Natural killer cell treated with Interleukin-12 subunit alpha and Interleukin-12 subunit beta and Interleukin-15 and Interleukin-18, amount 100 ng/mL, for 72 hours (primary cell): ENCODE measurements around the gene DOLPP1. TPM values are rescaled to one million over a fixed set of nuclear protein-coding genes. Genes with fewer than 3 reads are reported as not detected.
"Not testable (repeated sequence)": the region's sequence is repeated elsewhere in the genome, so short reads cannot be mapped to it uniquely, and the experiment has no call there.

Source experiments
- ATAC-seq, 2 donors: fragments of 150-1000 bp; cut with Tn5 transposase in 1 of 2; sonication (Bioruptor Pico), chemical (Tn5 transposase) in 1 of 2; 2 replicates each; pipeline ENCODE4 v1.10.0; 2021
- DNase-seq: peaks from one replicate; pipeline ENCODE4 v3.0.0; 2022; ENCODE audit warnings: low spot score
- H3K27ac Mint-ChIP-seq, 2 donors: 1 replicate in 1 of 2; 2 replicates in 1 of 2; pipeline ENCODE4 v1.8.0; 2022; ENCODE audit warnings: mixed read lengths in 2 of 2, mild to moderate bottlenecking in 1 of 2, moderate library complexity in 1 of 2
- H3K27me3 Mint-ChIP-seq, 2 donors: 1 replicate in 1 of 2; 2 replicates in 1 of 2; pipeline ENCODE4 v1.8.0; 2022; ENCODE audit warnings: mixed read lengths in 2 of 2
- H3K36me3 Mint-ChIP-seq: one replicate; pipeline ENCODE4 v1.8.0; 2022; ENCODE audit warnings: mixed read lengths
- H3K4me1 Mint-ChIP-seq, 2 donors: 1 replicate in 1 of 2; 2 replicates in 1 of 2; pipeline ENCODE4 v1.8.0; 2022; ENCODE audit warnings: low read depth in 2 of 2, mixed read lengths in 2 of 2, mild to moderate bottlenecking in 1 of 2
- H3K4me3 Mint-ChIP-seq: one replicate; pipeline ENCODE4 v1.8.0; 2022; ENCODE audit warnings: mixed read lengths
- H3K9me3 Mint-ChIP-seq: 2 replicates; pipeline ENCODE4 v1.8.0; 2022; ENCODE audit warnings: mixed read lengths
- total RNA-seq, 2 donors: library from RNA; stranded (reverse); gene quantifications; one replicate each; pipeline ENCODE4 v1.2.3, GENCODE V29; 2022

DOLPP1 gene, protein sequence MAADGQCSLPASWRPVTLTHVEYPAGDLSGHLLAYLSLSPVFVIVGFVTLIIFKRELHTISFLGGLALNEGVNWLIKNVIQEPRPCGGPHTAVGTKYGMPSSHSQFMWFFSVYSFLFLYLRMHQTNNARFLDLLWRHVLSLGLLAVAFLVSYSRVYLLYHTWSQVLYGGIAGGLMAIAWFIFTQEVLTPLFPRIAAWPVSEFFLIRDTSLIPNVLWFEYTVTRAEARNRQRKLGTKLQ
- 10 to 100 TPM; 18.6 to 24.1 TPM for total RNA-seq

DNA sequence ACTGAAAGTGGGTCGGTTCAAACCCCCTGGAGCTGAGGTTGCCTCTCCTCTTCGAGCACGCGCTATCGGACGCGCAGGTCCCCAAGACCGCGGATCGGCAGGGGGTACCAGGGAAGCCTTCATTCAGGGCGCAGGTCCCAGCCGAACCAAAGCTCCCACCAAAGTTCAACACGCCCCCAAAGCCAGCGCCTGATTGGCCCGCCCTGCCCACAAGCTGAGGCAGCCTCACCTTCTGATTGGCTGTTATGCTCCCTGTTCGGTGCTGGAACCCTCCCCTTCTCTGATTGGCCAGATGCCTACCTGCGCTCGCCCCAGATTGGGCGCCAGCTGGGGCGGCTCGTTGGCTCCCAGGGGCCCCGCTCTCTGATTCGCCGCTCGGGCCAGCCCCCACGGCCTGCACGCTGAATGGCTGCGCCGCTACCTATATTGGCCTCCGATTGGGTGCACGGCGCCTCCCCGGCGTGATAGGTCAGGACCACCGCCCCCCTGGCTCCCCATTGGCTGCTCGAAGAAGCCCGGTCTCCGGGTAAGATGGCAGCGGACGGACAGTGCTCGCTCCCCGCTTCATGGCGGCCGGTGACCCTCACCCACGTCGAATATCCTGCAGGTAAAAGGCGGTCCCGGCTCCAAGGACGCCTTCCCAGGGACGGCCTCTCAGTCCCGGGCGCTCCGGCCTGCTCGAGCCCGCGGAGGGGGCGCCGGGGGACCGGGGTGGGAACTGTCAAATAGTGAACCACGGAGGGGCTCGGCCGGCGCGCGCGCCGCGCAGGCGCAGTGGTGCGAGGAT, at the start of gene DOLPP1:
Gene DOLPP1, plus strand, starts transcription at position 511 of the 787 bp plus-strand sequence. Its CDS starts 21 bp downstream, at position 532.
- H3K27me3 Mint-ChIP-seq = no peaks in the 10 kb centered on the region
- H3K4me3 Mint-ChIP-seq = peak within 1 kb of the TSS; percentile 95
- peaks cover 17 to 25% of the 10 kb centered on the region in 2 donors for H3K4me1 Mint-ChIP-seq
- H3K9me3 Mint-ChIP-seq = no peaks in the 10 kb centered on the region
- H3K27ac Mint-ChIP-seq = peak within 1 kb of the TSS; percentile 66 to 87
- DNase-seq = peak; percentile 100
- no peaks in the 10 kb centered on the region for H3K36me3 Mint-ChIP-seq
- peak; percentile 98 for ATAC-seq

- Mint-ChIP-seq H3K36me3 (no peaks in the 10 kb centered on the region), H3K9me3 (no peaks in the 10 kb centered on the region), H3K4me3 (no peak overlapping the region), H3K27me3 (no peaks in the 10 kb centered on the region), H3K27ac (no peak overlapping the region), H3K4me1 (peaks cover 11 to 13% of the 10 kb centered on the region in 2 donors)
- DNase-seq (no peak), ATAC-seq (no peak)
Observed at GRCh38 chr9:129031514-129031913, 49.4 kb upstream of the DOLPP1 start.

GRCh38 chr9:129032541-129033159, 48.3 kb upstream of the DOLPP1 start:
- ATAC-seq (no peak), DNase-seq (no peak)
- no peak overlapping the region for H3K4me3 Mint-ChIP-seq
- no peaks in the 10 kb centered on the region for H3K36me3 Mint-ChIP-seq
- no peaks in the 10 kb centered on the region for H3K9me3 Mint-ChIP-seq
- H3K27ac Mint-ChIP-seq = no peak overlapping the region
- peaks cover 12 to 17% of the 10 kb centered on the region in 2 donors for H3K4me1 Mint-ChIP-seq
- H3K27me3 Mint-ChIP-seq = no peaks in the 10 kb centered on the region

DNA sequence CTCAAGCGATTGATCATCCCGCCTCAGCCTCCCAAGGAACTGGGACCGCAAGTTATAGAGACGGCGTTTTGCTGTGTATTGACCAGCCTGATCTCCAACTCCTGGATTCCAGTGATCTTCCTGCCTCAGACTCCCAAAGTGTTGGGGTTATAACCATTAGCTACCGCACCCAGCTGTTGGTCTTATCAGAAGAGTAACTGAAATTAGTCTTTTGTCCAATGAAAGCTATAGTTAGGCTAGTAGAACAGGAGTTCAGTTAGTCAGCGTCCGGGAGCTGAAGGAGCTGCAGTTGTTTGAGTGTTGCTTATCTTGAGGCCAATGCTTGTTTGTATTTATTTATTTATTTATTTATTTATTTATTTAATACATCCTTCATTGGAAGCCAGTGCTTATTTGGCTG, 47.7 kb upstream of the DOLPP1 start:
- ATAC-seq (no peak), DNase-seq (no peak)
- Mint-ChIP-seq H3K9me3 (no peaks in the 10 kb centered on the region), H3K36me3 (no peaks in the 10 kb centered on the region), H3K27me3 (no peaks in the 10 kb centered on the region), H3K4me1 (peaks cover 17% of the 10 kb centered on the region in 2 donors), H3K27ac (no peak overlapping the region), H3K4me3 (no peak overlapping the region)

DNA sequence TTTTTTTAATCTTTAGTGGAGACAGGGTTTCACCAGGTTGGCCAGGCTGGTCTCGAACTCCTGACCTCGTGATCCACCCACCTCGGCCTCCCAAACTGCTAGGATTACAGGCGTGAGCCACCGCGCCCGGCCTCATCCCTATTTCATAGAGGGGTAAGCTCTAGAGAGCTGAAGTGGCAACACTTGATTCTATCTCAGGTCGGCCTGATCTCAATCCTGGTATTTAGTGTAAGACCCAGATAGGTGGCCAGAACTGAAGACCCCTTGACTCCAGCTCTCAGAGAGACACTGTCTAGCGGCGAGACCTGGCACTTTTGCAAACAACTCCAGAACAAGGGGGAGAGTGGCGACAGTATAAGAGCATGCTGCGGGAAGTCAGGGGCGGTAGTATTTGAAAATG, 45.1 kb upstream of the DOLPP1 start:
- not testable (repeated sequence) for H3K27me3 Mint-ChIP-seq, H3K36me3 Mint-ChIP-seq, H3K9me3 Mint-ChIP-seq, DNase-seq, ATAC-seq
- H3K27ac Mint-ChIP-seq = peak overlapping the region; percentile 74 to 83
- H3K4me3 Mint-ChIP-seq = peak overlapping the region; percentile 95
- H3K4me1 Mint-ChIP-seq = peaks cover 17 to 25% of the 10 kb centered on the region in 2 donors

GRCh38 chr9:129036241-129036922, 44.5 kb upstream of the DOLPP1 start, which contains the start of gene MIGA2:
TSS of gene MIGA2 (plus strand) at chr9:129036626. CDS start at chr9:129040595, 3,969 bp downstream.
- H3K9me3 Mint-ChIP-seq = no peaks in the 10 kb centered on the region
- peak within 1 kb of the TSS; percentile 95 for H3K4me3 Mint-ChIP-seq
- DNase-seq (peak; percentile 98), ATAC-seq (peak; percentile 100)
- no peaks in the 10 kb centered on the region for H3K36me3 Mint-ChIP-seq
- H3K27me3 Mint-ChIP-seq = no peaks in the 10 kb centered on the region
- peaks cover 17 to 25% of the 10 kb centered on the region in 2 donors for H3K4me1 Mint-ChIP-seq
- peak within 1 kb of the TSS; percentile 74 to 83 for H3K27ac Mint-ChIP-seq

GRCh38 chr9:129036923-129037766, 43.8 kb upstream of the DOLPP1 start:
- DNase-seq = no peak
- Mint-ChIP-seq H3K4me3 (peak overlapping the region; percentile 95), H3K4me1 (peaks cover 17 to 25% of the 10 kb centered on the region in 2 donors), H3K27ac (peak overlapping the region; percentile 74 to 83), H3K27me3 (no peaks in the 10 kb centered on the region), H3K9me3 (no peaks in the 10 kb centered on the region), H3K36me3 (no peaks in the 10 kb centered on the region)
- no peak for ATAC-seq

DNA sequence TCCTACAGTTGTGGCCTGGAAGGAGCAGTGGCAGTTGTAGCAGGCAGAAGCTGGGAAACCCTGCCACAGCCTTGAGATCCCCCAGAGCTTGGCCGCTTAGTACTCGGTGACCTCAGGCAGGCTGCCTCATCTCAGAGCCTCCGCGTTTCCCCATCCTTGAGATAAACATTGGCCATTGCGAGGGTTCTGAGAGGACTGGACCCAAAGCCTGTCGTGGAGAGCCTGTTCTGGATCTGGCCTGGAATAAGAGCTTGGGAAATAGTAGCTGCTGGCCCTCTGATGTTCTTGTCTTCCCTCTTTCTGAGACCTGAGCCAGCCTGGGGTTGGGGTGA, 43.2 kb upstream of the DOLPP1 start:
- Mint-ChIP-seq H3K36me3 (no peaks in the 10 kb centered on the region), H3K4me3 (peak overlapping the region; percentile 95), H3K27me3 (no peaks in the 10 kb centered on the region), H3K9me3 (no peaks in the 10 kb centered on the region), H3K4me1 (peaks cover 17 to 25% of the 10 kb centered on the region in 2 donors), H3K27ac (peak overlapping the region in 1 of 2 donors; percentile 83)
- no peak for DNase-seq
- no peak for ATAC-seq

DNA sequence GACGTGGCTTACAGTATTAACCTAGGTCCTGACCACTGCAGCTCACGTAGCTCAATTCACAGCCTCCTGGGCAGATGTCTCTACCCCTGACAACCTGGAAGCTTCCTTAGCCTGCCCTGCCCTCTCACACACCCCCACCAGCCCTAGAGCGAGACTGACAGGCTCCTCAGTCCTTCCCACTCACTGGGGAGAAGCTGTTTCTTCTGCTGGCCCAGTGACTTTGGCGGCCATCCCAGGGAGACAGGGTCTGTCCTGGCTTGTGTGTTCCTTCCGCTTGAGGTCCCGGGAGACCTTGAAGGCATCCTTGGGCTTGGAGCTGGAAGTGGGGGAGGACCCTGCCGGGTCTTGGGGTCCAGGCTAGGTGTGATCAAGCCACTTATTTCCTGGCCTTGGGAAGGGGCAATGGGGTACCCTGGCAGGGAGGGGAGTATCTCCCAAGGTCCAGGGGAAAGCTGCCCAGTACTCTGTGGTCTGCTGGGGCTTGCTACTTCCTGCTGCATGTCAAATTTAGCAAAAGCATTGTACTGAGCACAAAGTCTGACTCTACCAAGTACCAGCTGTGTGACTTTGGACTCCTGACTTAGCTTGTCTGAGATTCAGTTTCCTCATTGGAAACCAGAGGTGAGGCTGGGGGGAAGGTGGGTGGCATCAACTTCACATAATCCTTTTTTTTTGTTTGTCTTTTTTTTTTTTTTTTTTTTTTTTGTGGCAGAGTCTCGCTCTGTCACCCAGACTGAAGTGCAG, 42.6 kb upstream of the DOLPP1 start:
- peak overlapping the region; percentile 95 for H3K4me3 Mint-ChIP-seq
- ATAC-seq (no peak), DNase-seq (no peak)
- H3K27ac Mint-ChIP-seq = no peak overlapping the region
- no peaks in the 10 kb centered on the region for H3K36me3 Mint-ChIP-seq
- H3K9me3 Mint-ChIP-seq = no peaks in the 10 kb centered on the region
- H3K27me3 Mint-ChIP-seq = no peaks in the 10 kb centered on the region
- peaks cover 17 to 25% of the 10 kb centered on the region in 2 donors for H3K4me1 Mint-ChIP-seq

DNA sequence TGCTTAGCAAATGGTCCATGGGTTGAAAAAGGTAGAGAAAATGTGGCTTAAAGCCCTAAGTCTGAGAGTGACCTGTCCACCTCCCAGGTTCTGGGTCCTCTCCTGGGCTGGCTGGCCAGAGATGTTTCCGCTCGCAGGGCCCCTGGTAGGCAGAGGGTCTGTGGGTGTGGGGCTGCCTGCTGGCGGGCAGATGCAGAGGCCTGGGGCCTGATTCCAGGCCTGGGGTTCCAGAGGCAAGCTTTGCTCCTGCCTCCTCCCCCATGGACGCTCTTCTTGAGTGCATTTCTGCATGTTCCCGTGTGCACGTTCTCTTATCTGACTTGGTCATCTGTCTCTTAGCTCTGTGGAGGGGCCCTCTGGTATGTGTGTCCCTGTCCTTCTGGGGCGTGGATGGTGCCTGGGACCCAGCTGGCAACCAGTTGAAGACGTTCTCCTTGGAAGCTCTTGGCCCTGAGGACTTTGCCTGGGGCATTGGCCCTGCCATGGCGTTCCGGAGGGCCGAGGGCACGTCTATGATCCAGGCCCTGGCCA, 40.7 kb upstream of the DOLPP1 start:
- Mint-ChIP-seq H3K27me3 (no peaks in the 10 kb centered on the region), H3K27ac (no peak overlapping the region), H3K4me1 (peaks cover 17 to 25% of the 10 kb centered on the region in 2 donors), H3K4me3 (no peak overlapping the region), H3K36me3 (no peaks in the 10 kb centered on the region), H3K9me3 (no peaks in the 10 kb centered on the region)
- ATAC-seq (no peak), DNase-seq (no peak)

DNA sequence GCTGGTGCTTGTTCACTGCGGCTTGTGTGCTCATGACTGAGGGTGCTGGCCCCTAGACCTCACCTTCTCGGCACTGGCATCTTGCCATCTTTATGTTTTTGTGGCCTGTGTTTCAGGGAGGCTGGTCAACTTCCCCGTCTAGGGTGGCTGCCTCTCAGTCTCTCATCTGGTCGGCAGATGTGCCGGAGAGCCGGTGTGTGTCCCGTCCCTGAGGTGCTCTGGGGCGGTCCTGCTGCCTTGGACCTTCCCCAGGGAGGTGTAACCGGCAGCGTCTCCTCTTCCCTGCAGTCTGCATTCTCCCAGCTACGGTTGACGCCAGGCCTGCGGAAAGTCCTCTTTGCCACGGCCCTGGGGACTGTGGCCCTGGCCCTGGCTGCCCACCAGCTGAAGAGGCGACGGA, 38.9 kb upstream of the DOLPP1 start:
- ATAC-seq (no peak), DNase-seq (no peak)
- Mint-ChIP-seq H3K36me3 (no peaks in the 10 kb centered on the region), H3K4me1 (peaks cover 5 to 17% of the 10 kb centered on the region in 2 donors), H3K9me3 (no peaks in the 10 kb centered on the region), H3K4me3 (no peak overlapping the region), H3K27me3 (no peaks in the 10 kb centered on the region), H3K27ac (no peak overlapping the region)

DNA sequence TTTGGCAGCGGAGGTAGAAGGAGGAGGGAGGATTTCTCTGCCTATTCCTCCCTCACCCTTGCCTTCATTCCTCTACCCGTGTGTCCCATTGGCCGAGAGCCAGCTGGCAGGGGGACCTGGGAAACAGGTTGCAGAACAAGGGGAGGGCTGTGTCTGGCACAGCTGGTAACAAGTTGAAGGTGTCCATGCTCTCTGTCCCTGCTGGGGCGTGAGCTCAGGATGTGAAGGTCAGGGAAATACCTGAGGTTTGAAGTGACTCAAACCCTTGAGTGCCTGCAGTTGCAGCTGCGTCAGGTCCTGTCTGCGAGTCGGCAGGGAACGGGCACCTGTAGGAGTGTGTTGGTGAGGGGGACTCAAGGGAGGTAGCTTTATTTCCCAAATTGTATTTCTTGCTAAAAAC, 28.3 kb upstream of the DOLPP1 start:
- no peaks in the 10 kb centered on the region for H3K4me1 Mint-ChIP-seq
- H3K36me3 Mint-ChIP-seq = no peaks in the 10 kb centered on the region
- no peaks in the 10 kb centered on the region for H3K9me3 Mint-ChIP-seq
- no peak overlapping the region for H3K4me3 Mint-ChIP-seq
- H3K27me3 Mint-ChIP-seq = no peaks in the 10 kb centered on the region
- DNase-seq (no peak), ATAC-seq (no peak)
- H3K27ac Mint-ChIP-seq = no peak overlapping the region
